ENCODE measurements around the gene USP43. TPM values are rescaled to one million over a fixed set of nuclear protein-coding genes. Genes with fewer than 3 reads are reported as not detected.

Gene USP43
- total and polyA plus RNA-seq, 10 of the 15 experiments (the other 5 are each of a cell fraction or from before 2014, with no cell fraction given) = 0.94 TPM; not detected in 9

- no peak overlapping the region for H2AFZ ChIP-seq (ENCODE audit: control insufficient read depth, low read depth, low read length)
- no peak overlapping the region for H3K9ac ChIP-seq (ENCODE audit: control insufficient read depth, insufficient read depth, low read length)
- H3K4me1 ChIP-seq (ENCODE audit: control insufficient read depth, insufficient read depth, low read length) = no peaks in the 10 kb centered on the region
- POLR2A ChIA-PET = no interaction called here
- H3K4me3 ChIP-seq = no peak overlapping the region
- no peaks in the 10 kb centered on the region for H3K36me3 ChIP-seq (ENCODE audit: control insufficient read depth in 2 of 2, insufficient read depth in 2 of 2, low read length in 1 of 2)
- RAD21 ChIA-PET (ENCODE audit: unreplicated experiment) = no interaction called here
- 72% methylated on average over 11 of the region's 11 CpGs for WGBS (ENCODE audit: insufficient coverage, insufficient replicate concordance, low lambda C conversion rate, missing lambda C conversion rate)
- in situ Hi-C loops (cut with MboI) (no loop called here), intact Hi-C loops (cut with micrococcal nuclease; ENCODE audit: unreplicated experiment) (no loop called here)
- H3K27ac ChIP-seq (ENCODE audit: control insufficient read depth, insufficient read depth) = no peak overlapping the region
- CTCF ChIA-PET = no interaction called here
- BruUV-seq (replicated peaks) = no TSS peak
- H3K79me2 ChIP-seq (ENCODE audit: control insufficient read depth, insufficient read depth, low read length) = no peaks in the 10 kb centered on the region
- DNase-seq (ENCODE audit: low read depth, low spot score) = no peak
- no peak overlapping the region for H3K4me2 ChIP-seq (ENCODE audit: control insufficient read depth, insufficient read depth)
- FAIRE-seq = no peak
- H4K20me1 ChIP-seq (ENCODE audit: control insufficient read depth, insufficient read depth) = no peaks in the 10 kb centered on the region
- TF ChIP-seq RFX5 (IDR thresholded peaks at IDR 0.05; ENCODE audit: low read depth, low read length) = no peak
- no peak for TF ChIP-seq NBN (IDR thresholded peaks at IDR 0.05)
- no peak for TF ChIP-seq RCOR1 (conservative IDR thresholded peaks at IDR 0.05; ENCODE audit: low read depth, low read length)
- TF ChIP-seq ZNF622 (IDR thresholded peaks at IDR 0.05) = no peak
- TF ChIP-seq TAF1 (IDR thresholded peaks at IDR 0.05; ENCODE audit: borderline replicate concordance, low read depth, low read length) = no peak
- TF ChIP-seq IKZF1 (conservative IDR thresholded peaks at IDR 0.05) = no peak
- TF ChIP-seq MEF2B (IDR thresholded peaks at IDR 0.05; ENCODE audit: partially characterized antibody, poor library complexity, severe bottlenecking) = no peak
- no peak for TF ChIP-seq RBBP5 (conservative IDR thresholded peaks at IDR 0.05)
- TF ChIP-seq TCF3 (IDR thresholded peaks at IDR 0.05; ENCODE audit: borderline replicate concordance, insufficient read depth, low read depth, low read length) = no peak
- no peak for TF ChIP-seq NFYB (IDR thresholded peaks at IDR 0.05; ENCODE audit: insufficient read depth, low read depth, low read length)
- no peak for TF ChIP-seq BCL11A (IDR thresholded peaks at IDR 0.05; ENCODE audit: low read depth, low read length)
- TF ChIP-seq RAD21 (IDR thresholded peaks at IDR 0.05; ENCODE audit: insufficient read depth, low read depth, low read length) = no peak
- TF ChIP-seq, protein P1, sequence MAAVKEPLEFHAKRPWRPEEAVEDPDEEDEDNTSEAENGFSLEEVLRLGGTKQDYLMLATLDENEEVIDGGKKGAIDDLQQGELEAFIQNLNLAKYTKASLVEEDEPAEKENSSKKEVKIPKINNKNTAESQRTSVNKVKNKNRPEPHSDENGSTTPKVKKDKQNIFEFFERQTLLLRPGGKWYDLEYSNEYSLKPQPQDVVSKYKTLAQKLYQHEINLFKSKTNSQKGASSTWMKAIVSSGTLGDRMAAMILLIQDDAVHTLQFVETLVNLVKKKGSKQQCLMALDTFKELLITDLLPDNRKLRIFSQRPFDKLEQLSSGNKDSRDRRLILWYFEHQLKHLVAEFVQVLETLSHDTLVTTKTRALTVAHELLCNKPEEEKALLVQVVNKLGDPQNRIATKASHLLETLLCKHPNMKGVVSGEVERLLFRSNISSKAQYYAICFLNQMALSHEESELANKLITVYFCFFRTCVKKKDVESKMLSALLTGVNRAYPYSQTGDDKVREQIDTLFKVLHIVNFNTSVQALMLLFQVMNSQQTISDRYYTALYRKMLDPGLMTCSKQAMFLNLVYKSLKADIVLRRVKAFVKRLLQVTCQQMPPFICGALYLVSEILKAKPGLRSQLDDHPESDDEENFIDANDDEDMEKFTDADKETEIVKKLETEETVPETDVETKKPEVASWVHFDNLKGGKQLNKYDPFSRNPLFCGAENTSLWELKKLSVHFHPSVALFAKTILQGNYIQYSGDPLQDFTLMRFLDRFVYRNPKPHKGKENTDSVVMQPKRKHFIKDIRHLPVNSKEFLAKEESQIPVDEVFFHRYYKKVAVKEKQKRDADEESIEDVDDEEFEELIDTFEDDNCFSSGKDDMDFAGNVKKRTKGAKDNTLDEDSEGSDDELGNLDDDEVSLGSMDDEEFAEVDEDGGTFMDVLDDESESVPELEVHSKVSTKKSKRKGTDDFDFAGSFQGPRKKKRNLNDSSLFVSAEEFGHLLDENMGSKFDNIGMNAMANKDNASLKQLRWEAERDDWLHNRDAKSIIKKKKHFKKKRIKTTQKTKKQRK (IDR thresholded peaks at IDR 0.05; ENCODE audit: low read depth, low read length) = no peak
- TF ChIP-seq USF1 (IDR thresholded peaks at IDR 0.05; ENCODE audit: borderline replicate concordance, extremely low read length, insufficient read depth, low read depth, low read length) = no peak
- H3K9me3 ChIP-seq (replicated peaks; ENCODE audit: control insufficient read depth, insufficient read depth, low read length) = no peaks in the 10 kb centered on the region
- H3K27me3 ChIP-seq (replicated peaks in 1 of 2; ENCODE audit: control insufficient read depth in 2 of 2, insufficient read depth in 2 of 2, low read length in 1 of 2) = no peaks in the 10 kb centered on the region; a peak in 1 of 4 replicates
- SMC1A ChIA-PET (ENCODE audit: uncharacterized antibody, unreplicated experiment) = no interaction called here
- no peak for ATAC-seq
Measured at GRCh38 chr17:9632741-9633140, 12.6 kb upstream of the USP43 start.
